ENCODE measurements around the gene KIAA0319L.

- TF ChIP-seq CTCF (IDR thresholded peaks at IDR 0.05) (no peak), POLR2A (IDR thresholded peaks at IDR 0.05) (no peak)
These were observed 120.0 kb downstream of the KIAA0319L start for GRCh38 chr1:35437200-35437599.
